BE2C (cell line): ENCODE results near the gene NISCH.

ENCODE experiments used
- DNase-seq: peaks from one replicate; pipeline ENCODE4 v3.0.0-alpha.2; 2020
- H3K27me3 ChIP-seq: fragments of 250-450 bp; sonication (Bioruptor Pico); 2 replicates; pipeline ENCODE4 v1.5.1; 2020; ENCODE audit warnings: mild to moderate bottlenecking
- H3K36me3 ChIP-seq: fragments of 250-450 bp; sonication (Bioruptor Pico); 2 replicates; pipeline ENCODE4 v1.5.1; 2020; ENCODE audit warnings: mild to moderate bottlenecking
- H3K4me1 ChIP-seq: fragments of 250-450 bp; sonication (Bioruptor Pico); 2 replicates; pipeline ENCODE4 v1.5.1; 2020
- H3K4me3 ChIP-seq: 2 replicates; pipeline ENCODE4 v1.5.1; 2011; ENCODE audit warnings: low read depth, low read length
- H3K9me3 ChIP-seq: fragments of 250-450 bp; sonication (Bioruptor Pico); 2 replicates; pipeline ENCODE4 v1.5.1; 2020
- TF ChIP-seq, protein P1 (sequence below): IDR thresholded peaks from 2 replicates; pipeline ENCODE4 v1.5.1; 2012; ENCODE audit warnings: mild to moderate bottlenecking, low read depth, low read length

Gene NISCH

DNA sequence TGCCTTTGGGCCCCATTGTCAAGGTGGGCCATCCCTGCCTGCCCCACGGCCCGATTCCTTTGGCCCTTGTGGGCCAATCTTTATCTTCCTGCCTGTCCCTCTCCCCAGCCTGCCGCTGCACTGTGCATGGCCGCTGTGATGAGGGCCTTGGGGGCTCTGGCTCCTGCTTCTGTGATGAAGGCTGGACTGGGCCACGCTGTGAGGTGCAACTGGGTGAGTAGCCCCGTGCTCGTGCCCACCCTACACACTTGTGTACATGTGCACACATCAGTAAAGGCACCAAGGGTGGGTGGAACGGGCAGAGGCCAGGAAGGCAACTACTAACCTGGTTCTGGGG, 66.1 kb downstream of the NISCH start:
- TF ChIP-seq, protein P1, sequence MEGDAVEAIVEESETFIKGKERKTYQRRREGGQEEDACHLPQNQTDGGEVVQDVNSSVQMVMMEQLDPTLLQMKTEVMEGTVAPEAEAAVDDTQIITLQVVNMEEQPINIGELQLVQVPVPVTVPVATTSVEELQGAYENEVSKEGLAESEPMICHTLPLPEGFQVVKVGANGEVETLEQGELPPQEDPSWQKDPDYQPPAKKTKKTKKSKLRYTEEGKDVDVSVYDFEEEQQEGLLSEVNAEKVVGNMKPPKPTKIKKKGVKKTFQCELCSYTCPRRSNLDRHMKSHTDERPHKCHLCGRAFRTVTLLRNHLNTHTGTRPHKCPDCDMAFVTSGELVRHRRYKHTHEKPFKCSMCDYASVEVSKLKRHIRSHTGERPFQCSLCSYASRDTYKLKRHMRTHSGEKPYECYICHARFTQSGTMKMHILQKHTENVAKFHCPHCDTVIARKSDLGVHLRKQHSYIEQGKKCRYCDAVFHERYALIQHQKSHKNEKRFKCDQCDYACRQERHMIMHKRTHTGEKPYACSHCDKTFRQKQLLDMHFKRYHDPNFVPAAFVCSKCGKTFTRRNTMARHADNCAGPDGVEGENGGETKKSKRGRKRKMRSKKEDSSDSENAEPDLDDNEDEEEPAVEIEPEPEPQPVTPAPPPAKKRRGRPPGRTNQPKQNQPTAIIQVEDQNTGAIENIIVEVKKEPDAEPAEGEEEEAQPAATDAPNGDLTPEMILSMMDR = no peak
- Histone ChIP-seq H3K9me3 (no peaks in the 10 kb centered on the region), H3K36me3 (peaks cover 14% of the 10 kb centered on the region), H3K27me3 (no peaks in the 10 kb centered on the region), H3K4me3 (no peak overlapping the region), H3K4me1 (peaks cover 19% of the 10 kb centered on the region)
- no peak for DNase-seq

DNA sequence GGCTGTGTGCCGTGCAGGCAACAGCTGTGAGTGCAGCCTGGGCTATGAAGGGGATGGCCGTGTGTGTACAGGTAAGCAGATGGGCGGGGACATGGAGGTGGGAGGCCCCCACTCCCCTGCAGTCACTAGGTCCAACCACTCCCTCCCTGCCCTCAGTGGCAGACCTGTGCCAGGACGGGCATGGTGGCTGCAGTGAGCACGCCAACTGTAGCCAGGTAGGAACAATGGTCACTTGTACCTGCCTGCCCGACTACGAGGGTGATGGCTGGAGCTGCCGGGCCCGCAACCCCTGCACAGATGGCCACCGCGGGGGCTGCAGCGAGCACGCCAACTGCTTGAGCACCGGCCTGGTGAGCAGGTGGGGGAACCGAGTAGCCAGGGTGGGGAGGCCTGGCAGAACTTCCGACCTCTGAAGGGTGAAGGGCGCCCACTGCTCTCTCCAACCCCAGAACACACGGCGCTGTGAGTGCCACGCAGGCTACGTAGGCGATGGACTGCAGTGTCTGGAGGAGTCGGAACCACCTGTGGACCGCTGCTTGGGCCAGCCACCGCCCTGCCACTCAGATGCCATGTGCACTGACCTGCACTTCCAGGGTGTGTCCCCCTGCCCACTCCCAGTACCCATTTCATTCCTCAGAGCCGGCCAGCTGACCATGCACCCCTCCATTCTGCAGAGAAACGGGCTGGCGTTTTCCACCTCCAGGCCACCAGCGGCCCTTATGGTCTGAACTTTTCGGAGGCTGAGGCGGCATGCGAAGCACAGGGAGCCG, 66.7 kb downstream of the NISCH start:
- Histone ChIP-seq H3K36me3 (peaks cover 14% of the 10 kb centered on the region), H3K27me3 (no peaks in the 10 kb centered on the region), H3K4me3 (no peak overlapping the region), H3K9me3 (no peaks in the 10 kb centered on the region), H3K4me1 (peaks cover 19% of the 10 kb centered on the region)
- TF ChIP-seq, protein P1 = no peak
- DNase-seq = no peak

DNA sequence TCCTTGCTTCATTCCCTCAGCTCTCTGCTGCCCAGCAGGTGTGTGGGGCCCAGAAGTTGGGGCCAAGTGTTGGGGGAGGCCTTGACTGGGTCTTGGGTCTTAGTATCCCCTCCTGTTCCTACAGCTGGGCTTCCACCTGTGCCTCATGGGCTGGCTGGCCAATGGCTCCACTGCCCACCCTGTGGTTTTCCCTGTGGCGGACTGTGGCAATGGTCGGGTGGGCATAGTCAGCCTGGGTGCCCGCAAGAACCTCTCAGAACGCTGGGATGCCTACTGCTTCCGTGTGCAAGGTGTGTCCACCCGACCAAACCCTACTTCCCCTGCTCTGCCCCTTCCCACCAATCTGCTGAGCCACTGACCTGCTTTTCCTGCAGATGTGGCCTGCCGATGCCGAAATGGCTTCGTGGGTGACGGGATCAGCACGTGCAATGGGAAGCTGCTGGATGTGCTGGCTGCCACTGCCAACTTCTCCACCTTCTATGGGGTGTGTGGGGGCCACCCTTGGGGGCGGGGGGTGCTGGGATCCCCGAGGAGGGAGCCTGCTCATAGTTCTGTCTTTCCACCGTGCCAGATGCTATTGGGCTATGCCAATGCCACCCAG, 67.3 kb downstream of the NISCH start:
- Histone ChIP-seq H3K4me1 (peaks cover 19% of the 10 kb centered on the region), H3K9me3 (no peaks in the 10 kb centered on the region), H3K36me3 (peaks cover 19% of the 10 kb centered on the region), H3K4me3 (no peak overlapping the region), H3K27me3 (no peaks in the 10 kb centered on the region)
- TF ChIP-seq, protein P1 = no peak
- no peak for DNase-seq

DNA sequence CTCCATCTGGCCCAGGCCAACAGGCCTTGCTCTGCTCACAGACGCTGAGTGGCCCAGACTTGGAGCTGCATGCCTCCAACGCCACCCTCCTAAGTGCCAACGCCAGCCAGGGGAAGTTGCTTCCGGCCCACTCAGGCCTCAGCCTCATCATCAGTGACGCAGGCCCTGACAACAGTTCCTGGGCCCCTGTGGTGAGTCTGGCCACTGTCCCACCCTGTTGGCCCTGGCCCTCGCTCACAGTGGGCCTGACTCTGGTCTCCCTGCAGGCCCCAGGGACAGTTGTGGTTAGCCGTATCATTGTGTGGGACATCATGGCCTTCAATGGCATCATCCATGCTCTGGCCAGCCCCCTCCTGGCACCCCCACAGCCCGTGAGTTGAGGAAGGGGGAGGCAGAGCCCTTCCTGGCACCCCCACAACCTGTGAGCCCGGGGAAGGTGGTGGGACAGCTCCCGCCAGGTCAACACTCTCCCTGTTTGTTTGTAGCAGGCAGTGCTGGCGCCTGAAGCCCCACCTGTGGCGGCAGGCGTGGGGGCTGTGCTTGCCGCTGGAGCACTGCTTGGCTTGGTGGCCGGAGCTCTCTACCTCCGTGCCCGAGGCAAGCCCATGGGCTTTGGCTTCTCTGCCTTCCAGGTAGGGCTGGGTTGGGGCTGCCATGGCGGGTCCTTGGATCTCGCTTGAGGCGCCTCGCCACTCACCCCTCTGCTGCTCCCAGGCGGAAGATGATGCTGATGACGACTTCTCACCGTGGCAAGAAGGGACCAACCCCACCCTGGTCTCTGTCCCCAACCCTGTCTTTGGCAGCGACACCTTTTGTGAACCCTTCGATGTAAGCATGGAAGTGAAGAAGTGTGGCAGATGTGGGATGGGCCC, 68.2 kb downstream of the NISCH start:
- H3K4me1 ChIP-seq = peaks cover 15% of the 10 kb centered on the region
- DNase-seq = peak; percentile 4
- H3K27me3 ChIP-seq = no peaks in the 10 kb centered on the region
- H3K9me3 ChIP-seq = no peaks in the 10 kb centered on the region
- H3K36me3 ChIP-seq = peaks cover 25% of the 10 kb centered on the region
- no peak overlapping the region for H3K4me3 ChIP-seq
- TF ChIP-seq, protein P1 = no peak

DNA sequence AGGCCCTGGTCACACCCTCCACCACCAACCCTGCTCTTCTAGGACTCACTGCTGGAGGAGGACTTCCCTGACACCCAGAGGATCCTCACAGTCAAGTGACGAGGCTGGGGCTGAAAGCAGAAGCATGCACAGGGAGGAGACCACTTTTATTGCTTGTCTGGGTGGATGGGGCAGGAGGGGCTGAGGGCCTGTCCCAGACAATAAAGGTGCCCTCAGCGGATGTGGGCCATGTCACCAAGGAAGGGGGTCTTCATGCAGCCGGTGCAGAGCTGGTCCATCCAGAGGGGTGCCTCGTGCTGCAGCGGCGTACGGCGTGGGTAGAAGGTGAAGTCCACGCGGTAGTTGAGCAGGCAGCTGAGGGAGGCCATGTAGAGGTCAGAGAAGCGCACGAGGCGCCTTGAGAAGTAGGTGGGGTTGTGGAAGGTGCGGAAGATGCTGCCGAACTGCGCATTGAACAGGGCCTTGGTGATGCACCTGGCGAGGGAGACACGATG, 68.9 kb downstream of the NISCH start:
- no peaks in the 10 kb centered on the region for H3K27me3 ChIP-seq
- H3K4me1 ChIP-seq = peaks cover 19% of the 10 kb centered on the region
- DNase-seq = peak; percentile 1
- H3K9me3 ChIP-seq = no peaks in the 10 kb centered on the region
- H3K36me3 ChIP-seq = peaks cover 32% of the 10 kb centered on the region
- TF ChIP-seq, protein P1 = no peak
- H3K4me3 ChIP-seq = no peak overlapping the region
